GM21381 (cell line): ENCODE data around the gene SLC39A13.

Experiments used
- ATAC-seq: cut with Tn5 transposase; IDR thresholded peaks from one replicate; pipeline ENCODE4 v1.9.1; 2021; ENCODE audit warnings: mild to moderate bottlenecking, moderate library complexity; ENCODE audit not compliant: unreplicated experiment

Gene SLC39A13

DNA sequence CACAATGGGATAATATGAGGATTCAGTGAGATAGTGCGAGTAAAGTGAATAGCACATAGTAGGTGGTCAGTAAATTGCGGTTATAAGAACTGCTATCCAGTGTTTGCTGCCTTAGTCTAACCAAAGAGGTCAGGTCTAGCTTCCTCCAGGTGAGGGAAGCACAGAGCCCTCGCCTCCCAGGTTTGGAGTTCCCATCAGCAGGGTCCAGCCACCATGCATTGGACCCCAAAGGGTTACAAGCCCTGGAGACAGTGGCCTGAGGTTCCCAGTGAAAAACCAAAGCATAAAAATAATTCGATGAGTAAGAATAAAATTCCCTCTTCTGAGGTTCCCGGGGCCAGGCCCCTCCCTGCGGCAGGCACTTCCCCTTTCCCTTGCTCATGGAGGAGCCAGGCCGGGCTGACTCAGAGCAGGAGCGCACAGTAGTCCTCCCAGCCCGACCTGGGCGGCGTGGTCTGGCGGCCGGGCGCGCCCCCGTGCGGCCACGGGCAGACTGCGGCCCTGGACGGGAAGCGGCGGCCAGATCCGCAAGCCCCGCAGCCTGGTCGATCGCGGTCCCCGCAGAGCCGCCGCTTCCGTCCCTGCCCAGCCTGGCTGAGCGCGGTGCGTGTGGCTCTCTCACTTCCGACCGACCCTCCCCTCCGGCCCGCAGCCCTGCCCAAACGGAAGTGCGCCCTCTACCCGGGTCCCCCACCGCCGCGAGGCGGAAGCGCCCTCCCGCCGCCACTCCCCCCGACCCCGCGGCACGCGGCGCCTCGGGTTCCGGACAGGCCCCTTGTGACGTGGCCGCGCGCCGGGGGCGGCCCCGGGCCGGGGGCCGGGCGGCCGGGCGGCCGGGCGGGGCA, at the start of gene SLC39A13:
Gene SLC39A13, plus strand, starts transcription at position 845 of the 845 bp plus-strand sequence. CDS start 1,505 bp downstream, outside the sequence.
- ATAC-seq: peak; percentile 79

DNA sequence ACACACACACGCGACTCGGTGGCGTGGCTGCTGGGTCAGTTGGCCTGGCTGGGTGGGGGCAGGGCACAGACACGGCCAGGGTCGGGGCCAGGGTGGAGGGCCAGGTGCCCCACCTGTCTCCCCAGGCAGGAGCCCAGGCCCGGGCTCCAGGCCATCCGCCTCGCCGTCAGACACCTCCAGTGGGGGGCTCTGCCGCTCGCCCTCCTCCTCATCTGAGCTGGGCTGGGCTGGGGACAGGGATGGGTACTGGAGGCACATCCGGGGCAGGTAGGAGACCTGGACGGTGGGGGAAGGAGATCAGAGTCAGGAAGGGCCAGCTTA, 49.7 kb upstream of the SLC39A13 start:
- ATAC-seq: no peak

DNA sequence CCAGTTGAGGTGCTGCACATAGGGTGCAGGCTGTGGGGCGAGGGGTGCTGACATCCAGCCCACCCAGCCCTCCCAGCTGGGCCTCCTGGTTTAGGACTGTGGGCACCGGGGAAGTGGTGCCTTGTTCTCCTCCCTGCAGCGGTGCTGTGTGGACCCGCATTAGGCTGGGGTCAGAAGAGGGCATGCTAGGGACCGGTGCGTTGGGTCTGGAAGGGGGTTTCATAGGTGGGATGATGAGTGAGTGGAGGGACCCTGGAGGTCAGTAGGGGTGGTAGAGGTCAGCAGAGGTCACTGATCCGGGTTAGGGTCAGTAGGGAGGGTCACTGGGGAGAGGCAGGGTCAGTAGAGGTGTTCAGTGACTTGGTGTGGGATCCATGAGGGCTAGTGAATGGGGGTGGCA, 49.2 kb upstream of the SLC39A13 start:
- no peak for ATAC-seq

DNA sequence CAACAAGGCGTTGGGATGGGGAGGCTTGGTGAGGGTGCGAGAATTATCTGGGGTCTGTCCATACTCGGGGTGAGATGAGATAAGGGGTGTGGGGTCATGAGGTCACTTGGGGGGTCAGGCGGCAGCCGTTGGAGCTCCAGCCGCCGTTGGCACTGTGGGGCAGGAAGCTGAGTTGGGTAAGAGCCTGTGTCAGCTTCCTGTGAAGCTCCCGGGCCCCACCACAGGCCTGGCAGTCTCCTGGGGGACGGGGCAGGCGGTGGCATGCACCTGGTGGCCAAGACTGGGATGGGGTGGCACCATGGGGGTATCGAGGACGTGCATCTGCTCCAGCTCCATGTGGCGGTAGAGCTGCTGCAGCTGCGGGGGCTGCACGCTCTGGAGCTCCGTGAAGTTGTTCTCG, 48.8 kb upstream of the SLC39A13 start:
- no peak for ATAC-seq

DNA sequence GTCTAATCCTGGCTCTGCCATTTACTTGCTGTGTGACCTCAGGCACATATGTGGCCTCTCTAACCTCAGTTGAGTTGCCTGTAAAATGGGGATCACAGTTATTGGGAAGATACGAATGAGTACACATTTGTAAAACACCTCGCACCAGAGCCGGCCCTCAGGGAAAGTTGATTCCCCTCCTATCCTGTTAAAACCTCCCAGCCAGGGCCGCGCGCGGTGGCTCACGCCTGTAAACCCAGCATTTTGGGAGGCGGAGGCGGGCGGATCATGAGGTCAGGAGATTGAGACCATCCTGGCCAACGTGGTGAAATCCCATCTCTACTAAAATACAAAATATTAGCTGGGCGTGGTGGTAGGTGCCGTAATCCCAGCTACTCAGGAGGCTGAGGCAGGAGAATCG, 48.0 kb upstream of the SLC39A13 start:
- no peak for ATAC-seq

DNA sequence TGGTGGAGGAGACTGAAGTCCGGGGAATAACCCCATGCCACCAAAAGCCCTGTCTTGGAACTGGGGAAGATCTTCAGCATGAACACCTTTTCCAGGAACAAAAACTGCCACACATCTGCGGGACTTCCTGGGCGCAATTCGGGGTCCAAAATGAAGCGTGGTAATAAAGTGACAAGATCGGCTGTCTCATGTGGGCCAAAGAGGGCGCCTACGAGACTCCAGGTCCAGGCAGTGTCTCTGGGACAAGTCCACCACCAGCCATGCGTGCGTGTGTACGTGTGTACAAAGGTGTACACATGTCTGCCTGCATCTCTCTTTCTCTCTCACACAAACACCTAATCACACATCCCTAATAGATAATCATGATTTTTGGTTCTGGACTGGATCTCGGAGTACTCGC, 47.0 kb upstream of the SLC39A13 start:
- no peak for ATAC-seq

DNA sequence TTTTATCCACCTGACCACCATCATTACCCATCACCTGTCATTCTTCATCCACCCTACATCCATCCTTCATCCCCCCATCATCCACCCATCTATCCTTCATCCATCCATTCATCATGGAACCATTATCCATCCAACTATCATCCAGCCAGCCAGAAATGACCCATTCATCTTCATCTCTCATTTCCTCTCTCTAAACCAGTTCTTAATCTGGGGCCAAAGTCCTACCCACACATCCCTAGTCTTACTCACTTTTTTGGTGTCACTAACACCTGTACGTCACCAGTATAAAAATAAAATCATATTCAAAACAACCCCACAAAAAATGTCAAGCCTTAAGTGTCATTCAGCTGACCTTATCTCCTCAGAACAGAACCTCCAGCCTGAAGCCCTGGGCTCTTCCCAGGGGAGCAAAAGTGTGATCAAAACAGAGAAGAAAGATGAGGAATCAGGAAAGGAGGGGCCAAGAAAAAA, 42.3 kb upstream of the SLC39A13 start:
- ATAC-seq: no peak

DNA sequence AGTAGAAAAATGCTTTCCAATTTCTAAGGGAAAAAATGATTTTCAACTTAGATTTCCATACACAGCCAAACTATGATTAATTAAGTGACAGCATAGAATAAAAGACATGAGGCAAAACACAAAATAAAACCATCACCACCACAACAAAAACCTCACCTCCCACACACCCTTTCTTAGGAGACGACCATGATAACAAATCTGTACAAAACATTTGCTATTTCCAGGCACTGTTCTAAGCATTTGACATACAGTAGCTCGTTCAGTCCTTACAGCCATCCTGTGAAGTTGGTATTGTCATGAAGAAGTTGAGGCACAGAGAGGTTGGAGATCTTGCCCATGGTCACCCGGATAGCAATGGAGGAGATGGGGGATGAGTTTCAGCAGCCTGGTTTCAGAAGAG, 38.7 kb upstream of the SLC39A13 start:
- ATAC-seq: no peak

DNA sequence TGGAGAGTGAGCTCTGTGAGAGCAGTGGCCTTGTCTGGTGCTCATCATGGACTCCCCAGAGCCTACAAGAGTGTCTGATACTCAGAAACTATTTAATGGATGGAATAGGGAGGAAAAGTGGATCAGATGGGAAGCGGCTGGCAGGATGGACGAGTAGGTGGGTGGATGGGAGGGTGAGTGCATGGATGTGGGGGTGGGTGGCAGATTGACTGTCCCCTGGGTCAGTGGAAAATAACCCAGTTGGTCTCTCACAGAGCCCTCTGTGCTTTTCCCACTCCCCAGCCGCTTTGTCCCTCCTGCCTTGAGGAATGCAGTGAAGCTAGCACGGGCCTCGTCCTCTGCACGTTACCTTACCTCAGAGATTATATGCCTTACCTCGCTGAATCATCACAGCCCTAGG, 36.0 kb upstream of the SLC39A13 start:
- no peak for ATAC-seq

DNA sequence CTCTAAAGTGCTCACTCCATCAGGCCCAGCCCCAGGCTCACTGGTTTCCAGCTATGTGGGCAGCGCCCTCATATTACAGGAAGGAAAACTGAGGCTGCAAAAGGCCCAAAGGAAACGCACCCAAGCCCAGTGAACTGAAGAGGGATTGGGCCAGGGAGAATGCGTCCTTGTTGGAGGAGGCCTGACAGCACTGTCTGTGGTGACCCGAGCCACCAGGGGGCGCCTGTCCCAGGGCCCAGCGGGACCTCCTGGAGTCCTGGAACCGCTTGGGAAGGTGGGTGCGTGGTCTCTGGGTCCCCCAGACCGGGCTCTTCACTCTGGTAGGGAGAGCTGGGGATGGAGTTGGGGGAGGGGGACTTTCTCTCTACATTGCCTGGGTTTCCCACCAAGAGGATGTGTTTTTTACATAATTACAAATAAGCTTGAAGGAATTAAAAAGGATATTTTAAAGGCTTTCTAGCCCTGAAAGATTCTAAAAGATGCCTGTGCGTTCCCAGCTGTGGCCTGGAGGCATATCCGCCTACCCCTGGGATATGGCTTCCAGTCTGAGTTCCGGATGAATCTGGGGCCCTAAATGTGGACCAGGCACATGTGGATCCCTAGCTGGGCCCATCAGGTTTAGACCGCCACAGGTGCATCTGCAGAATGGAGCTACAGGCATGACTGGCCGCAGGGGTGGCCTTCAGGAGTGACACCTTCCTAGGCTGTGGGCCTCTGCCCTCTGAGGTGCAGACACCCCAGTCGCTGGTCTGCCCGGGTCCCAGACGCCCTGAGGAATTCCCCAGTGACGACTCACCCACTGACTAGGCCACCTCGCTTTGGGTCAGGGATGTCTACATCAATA, 34.3 kb upstream of the SLC39A13 start:
- no peak for ATAC-seq

DNA sequence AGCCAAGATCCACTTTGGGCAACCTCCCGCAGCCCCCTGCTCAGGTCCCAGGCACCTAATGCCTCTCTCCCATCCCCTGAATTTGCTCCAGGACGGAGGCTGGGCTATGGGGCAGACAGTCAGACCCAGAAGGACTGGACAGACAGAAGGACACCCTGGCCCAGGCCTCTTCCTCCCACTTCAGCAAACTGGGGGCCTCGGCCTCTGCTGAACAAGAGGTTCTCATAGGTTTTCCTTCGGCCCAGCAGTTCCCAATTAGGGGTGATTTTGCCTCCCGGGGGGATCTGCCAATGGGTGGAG, 33.7 kb upstream of the SLC39A13 start:
- no peak for ATAC-seq

DNA sequence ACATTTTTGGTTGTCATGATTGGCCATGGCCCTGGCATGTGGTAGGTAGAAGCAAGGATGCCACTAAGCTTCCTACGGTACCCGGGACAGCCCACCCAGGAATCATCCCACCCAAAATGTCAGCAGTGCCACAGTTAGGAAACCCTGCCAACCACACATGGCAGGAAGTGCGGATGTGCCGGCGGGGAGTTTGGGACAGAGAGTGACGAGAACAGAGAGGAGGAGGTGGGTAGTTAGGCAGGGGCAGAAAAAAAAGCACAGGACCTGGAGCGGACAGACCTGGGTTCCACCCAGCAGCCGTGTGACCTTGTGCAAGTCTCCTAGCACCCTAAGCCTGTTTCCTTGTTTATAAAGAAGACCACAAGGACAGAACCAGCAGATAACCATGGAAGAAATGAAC, 33.4 kb upstream of the SLC39A13 start:
- ATAC-seq: no peak

DNA sequence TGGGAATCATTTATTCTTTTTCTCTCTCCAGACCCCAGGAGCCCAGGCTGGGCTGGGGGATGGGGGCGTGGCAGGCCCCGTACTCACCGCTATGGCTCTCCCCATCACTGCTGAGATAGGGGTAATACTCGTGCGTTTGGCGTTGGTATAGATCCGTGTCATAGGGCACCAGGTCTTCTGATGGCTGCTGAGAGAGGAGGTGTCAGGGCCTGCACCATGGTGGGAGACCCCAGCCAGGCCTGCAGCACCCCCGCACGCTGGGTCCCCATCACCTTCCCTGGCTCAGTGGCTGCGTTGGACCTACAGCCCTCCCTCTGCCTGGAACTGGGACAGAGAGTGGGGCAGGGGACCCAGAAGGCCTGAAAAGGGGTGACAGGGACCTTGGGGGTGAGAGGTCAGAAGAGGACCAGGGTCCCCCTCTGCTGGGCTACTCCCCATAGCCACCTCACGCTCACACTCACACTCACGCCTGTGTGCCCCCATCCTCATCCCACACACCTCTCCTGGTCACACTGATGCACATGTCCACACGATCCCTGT, 32.8 kb upstream of the SLC39A13 start:
- ATAC-seq: no peak

DNA sequence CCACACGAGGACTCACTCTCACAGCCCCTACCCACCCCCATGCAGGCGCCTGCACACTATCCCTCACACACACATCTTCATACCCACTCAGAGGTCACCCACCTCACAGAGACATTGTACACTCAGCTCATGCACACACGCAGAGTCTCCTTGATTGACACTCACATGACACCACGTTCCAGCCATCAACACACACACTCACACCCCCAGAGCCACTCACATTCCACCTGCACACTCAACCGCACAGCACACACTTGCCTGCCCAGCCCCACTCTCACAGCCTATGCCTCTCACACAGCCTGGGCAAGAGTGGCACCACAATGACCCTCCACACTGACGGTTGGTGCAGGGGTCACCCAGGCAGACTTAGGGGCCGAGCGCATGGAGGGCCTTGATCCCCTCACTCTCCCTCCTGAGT, 32.3 kb upstream of the SLC39A13 start:
- no peak for ATAC-seq

DNA sequence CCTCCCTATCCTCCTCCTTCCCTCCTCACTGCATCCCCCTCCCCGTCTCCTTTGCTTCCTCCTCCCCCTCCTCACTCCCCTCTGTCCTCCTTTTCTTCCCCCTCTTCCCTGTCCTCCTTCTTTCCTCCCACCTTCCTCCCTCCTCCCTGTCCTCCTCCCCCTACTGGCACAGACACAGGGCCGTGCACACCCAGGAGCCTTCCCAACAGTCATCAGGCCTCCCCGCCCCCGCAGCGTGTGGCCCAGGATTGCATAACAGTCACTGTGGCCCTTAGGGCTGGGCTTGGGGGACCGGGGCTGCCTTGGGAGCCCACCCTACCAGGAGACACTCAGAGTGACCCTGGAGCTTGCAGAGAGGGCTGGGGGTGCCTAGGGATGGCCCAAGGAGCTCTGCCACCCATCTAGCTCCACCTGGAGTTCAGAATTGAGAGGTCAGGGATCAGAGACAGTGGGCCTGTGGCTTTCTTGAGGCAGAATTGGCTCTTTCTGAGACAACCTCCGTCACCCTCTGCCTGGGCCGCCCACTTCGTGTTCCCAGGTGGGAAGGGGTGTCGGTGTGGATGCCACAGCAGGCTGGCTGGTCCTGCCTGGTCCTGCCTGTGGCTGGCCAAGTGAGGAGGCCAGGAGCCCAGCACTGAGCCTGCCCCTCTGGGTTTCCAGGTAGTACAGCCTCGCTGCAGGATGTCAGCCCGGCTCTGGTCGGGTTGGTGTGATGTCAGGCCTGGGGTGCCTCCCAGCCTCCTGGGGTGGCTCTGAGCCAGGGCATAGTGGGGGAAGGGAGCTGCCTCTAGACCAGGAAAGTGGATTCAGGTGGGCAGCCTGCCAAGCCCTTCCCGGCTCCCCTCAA, 31.6 kb upstream of the SLC39A13 start:
- ATAC-seq: peak; percentile 33

DNA sequence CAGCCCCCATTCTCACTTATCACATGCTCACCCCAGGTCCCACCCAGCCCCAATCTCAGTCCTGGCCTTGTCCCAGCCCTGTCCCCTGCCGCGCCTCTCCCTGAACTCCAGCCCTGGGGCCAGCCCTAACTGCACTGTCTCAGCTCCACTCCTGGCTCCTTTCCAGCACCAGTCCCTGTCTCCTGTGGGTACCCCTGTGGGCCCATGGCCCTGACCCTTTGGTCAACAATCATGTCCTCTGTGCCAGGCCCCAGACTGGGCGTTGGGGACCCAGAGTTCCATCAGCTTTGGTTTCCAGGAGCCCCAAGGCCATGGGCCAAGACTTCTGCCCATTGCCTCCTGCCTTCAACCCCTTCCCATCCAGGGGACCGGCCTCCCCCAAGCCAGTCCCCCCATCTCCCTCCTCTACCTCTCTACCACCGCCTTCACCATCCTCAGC, 30.8 kb upstream of the SLC39A13 start:
- no peak for ATAC-seq

DNA sequence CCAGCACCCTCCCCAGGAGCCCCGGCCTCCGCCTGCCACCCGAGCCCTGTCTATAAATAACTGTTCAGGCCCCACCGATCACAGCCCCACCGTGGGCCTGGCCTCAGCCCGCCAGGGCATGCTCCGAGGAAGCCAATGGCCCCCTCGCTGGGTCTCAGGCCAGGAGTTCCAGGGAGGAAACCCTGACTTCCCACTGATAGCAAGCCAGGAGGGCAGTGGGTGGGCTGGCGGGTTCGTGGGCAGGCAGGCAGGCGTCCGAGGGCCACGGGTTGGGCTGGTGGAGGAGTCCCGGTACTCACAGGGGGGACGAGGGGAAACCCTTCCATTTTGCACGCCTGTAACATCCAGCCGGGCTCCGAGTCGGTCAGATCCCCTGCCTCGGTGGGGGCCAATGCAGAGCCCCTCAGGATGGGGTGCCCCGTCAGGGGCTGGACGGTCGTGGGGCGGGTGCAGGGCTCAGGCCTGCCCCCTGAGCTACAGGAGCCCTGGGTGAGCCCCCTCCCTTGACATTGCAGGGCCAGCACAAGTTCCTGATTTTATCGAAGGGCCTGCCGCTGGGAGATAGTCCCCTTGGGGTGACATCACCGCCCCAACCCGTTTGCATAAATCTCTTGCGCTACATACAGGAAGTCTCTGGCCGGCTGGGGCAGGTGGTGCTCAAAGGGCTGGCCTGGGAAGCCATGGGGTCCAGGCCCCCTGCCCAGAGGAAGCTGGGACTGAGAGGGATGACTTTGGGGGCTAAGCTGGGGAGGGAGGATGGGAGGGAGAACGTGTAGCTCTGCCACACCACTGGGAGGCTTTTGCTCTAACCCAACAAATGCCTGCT, 30.2 kb upstream of the SLC39A13 start, which contains the start of gene SPI1:
Gene SPI1, minus strand, starts transcription at position 538 of the 826 bp plus-strand sequence. Its CDS starts 194 bp downstream, at position 344.
- ATAC-seq: peak; percentile 75

DNA sequence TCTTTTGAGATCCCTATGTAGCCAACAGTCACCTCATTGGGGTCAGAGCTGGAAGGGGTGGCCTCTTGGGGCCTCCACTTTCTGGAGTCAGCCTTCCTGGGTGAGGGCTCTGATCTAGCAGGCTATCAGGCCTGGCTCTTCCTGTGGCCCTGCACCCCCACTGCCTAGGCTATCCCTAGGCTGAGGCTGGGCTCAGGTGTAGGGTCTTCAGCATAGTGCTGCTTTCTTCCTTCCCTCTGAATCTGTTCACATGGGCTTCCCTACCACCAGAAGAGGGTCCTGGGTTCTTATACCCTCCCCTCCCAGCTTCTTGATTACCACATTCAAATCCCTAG, 29.6 kb upstream of the SLC39A13 start:
- ATAC-seq: no peak

DNA sequence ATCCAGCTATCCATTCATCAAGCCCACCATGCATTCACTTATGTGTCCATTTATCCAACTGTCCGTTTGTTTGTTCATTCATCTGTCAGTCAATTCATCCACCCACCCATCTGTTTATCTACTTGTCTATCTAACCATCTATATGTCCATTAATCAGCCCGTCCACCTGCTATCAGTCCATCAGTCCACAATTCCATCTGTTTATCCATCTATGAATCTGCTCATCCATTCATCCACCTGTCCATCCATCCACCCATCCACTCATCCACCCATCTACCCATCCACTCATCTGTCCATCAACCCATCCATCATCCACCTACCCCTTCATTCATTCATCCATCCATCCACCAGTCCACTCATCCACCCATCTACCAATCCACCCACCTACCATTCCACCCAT, 29.1 kb upstream of the SLC39A13 start:
- no peak for ATAC-seq

DNA sequence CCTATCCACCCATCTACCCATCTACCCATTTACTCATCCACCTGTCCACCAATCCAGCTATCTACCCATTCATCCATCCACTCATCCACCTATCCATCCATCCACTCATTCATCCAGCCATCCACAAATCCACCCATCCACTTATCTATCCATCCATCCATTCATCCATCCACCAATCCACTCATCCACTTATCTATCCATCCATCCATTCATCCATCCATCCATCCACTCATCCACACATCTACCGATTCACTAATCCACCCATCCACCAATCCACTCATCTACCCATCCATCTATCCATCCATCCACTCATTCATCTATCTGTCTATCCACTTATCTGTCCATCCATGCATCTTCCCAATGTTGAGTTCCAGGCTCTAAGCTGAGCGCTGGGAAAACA, 28.3 kb upstream of the SLC39A13 start:
- no peak for ATAC-seq
